K562 (cell line): ENCODE results near the gene UFL1. TPM values are rescaled to one million over a fixed set of nuclear protein-coding genes. Genes with fewer than 3 reads are reported as not detected.

Experiments used
- ATAC-seq: fragments of 200-7000 bp; cut with Tn5 transposase; 3 replicates; pipeline ENCODE4 v1.9.1; 2020; ENCODE audit warnings: moderate library complexity
- BruUV-seq: library from RNA; stranded (reverse); fragments of 400-500 nt; replicated peaks from 2 replicates; lab custom pipeline; 2021; lab: Mats Ljungman, UMichigan
- CTCF ChIA-PET: fragments of 300-600 bp; formaldehyde crosslinking; extraction: SDS; loops from one replicate; lab custom pipeline; 2021; ENCODE audit warnings: low intra/inter-chr PET ratio; lab: Yijun Ruan, JAX
- POLR2A ChIA-PET: fragments of 300-600, 350-650 bp; sonication (Branson Sonifier 250); formaldehyde crosslinking; extraction: SDS; loops from one replicate; lab custom pipeline; 2021; ENCODE audit warnings: antibody characterized with exemption, inconsistent platforms; lab: Yijun Ruan, JAX
- DNase-seq, 4 experiments: peaks; one replicate each; pipeline versions ENCODE4 v3.0.0 to v3.0.0-alpha.2; 2011 to 2018; ENCODE audit warnings: low spot score in 3 of 4, mixed read lengths in 3 of 4; ENCODE audit errors: extremely low read depth in 1 of 4
- FAIRE-seq: peaks from 2 replicates; lab custom pipeline; 2011; peaks lifted over from hg19 to GRCh38; lab: Jason Lieb, UNC
- H2AFZ ChIP-seq: 2 replicates; pipeline ENCODE4 v1.6.0; 2011; ENCODE audit warnings: low read depth, low read length, control low read depth, inconsistent platforms
- H3K27ac ChIP-seq: fragments of 200-600 bp; 3 replicates; pipeline ENCODE4 v1.8.0; 2011; ENCODE audit warnings: low read depth, mild to moderate bottlenecking, control low read depth, inconsistent platforms, low read length, moderate library complexity, mixed read lengths; ENCODE audit errors: extremely low read depth
- H3K27me3 ChIP-seq, 2 experiments: fragments of 300-600 bp in 1 of 2; 2 replicates in 1 of 2; 3 replicates in 1 of 2; pipeline versions ENCODE4 v1.6.0 to v1.8.0; 2011; ENCODE audit warnings: inconsistent platforms in 2 of 2, low read length in 2 of 2, mild to moderate bottlenecking in 1 of 2, mixed read lengths in 1 of 2, moderate library complexity in 1 of 2; ENCODE audit not compliant: control insufficient read depth in 2 of 2, insufficient read depth in 2 of 2
- H3K36me3 ChIP-seq: fragments of 300-600 bp; 3 replicates; pipeline ENCODE4 v1.8.0; 2011; ENCODE audit warnings: mild to moderate bottlenecking, low read length, inconsistent platforms; ENCODE audit not compliant: control insufficient read depth, insufficient read depth
- H3K4me1 ChIP-seq, 2 experiments: fragments of 200-600 bp in 1 of 2; replicated peaks in 1 of 2; 2 replicates in 1 of 2; 3 replicates in 1 of 2; pipeline versions ENCODE4 v1.5.1 to v1.8.0; 2011; ENCODE audit warnings: inconsistent platforms in 2 of 2, low read length in 2 of 2, mild to moderate bottlenecking in 1 of 2, mixed read lengths in 1 of 2, moderate library complexity in 1 of 2; ENCODE audit not compliant: control insufficient read depth in 2 of 2, insufficient read depth in 2 of 2
- H3K4me2 ChIP-seq: 2 replicates; pipeline ENCODE4 v1.6.1; 2011; ENCODE audit warnings: low read length, control low read depth, inconsistent platforms, mixed read lengths; ENCODE audit not compliant: insufficient read depth
- H3K4me3 ChIP-seq: fragments of 200-600 bp; sonication (generic), shearing (Covaris generic); 2 replicates; pipeline ENCODE4 v1.5.1; 2016; ENCODE audit warnings: control low read depth, inconsistent platforms
- H3K79me2 ChIP-seq: fragments of 200-600 bp; 3 replicates; pipeline ENCODE4 v1.8.0; 2011; ENCODE audit warnings: low read length, inconsistent platforms; ENCODE audit not compliant: control insufficient read depth, insufficient read depth
- H3K9ac ChIP-seq, 2 experiments: 2 replicates each; pipeline versions ENCODE4 v1.6.0 to v1.6.1; 2011; ENCODE audit warnings: low read depth in 2 of 2, low read length in 2 of 2, control low read depth in 1 of 2, inconsistent platforms in 1 of 2, mild to moderate bottlenecking in 1 of 2, mixed read lengths in 1 of 2; ENCODE audit not compliant: insufficient read depth in 1 of 2
- H3K9me1 ChIP-seq: one replicate; pipeline ENCODE4 v1.6.0; 2011; ENCODE audit warnings: inconsistent platforms, mild to moderate bottlenecking, low read length, moderate library complexity; ENCODE audit not compliant: control insufficient read depth, insufficient read depth
- H3K9me3 ChIP-seq: replicated peaks from 2 replicates; pipeline ENCODE4 v1.5.1; 2011; ENCODE audit warnings: low read depth, low read length, inconsistent platforms; ENCODE audit not compliant: control insufficient read depth, insufficient read depth
- H4K20me1 ChIP-seq: replicated peaks from 2 replicates; pipeline ENCODE4 v1.6.1; 2011; ENCODE audit warnings: low read length, inconsistent platforms, mixed read lengths; ENCODE audit not compliant: control insufficient read depth, insufficient read depth
- E4F1 ChIP-seq: fragments of 250-450 bp; sonication (Bioruptor Pico); IDR thresholded peaks from 2 replicates; pipeline ENCODE4 v1.5.0; 2021; ENCODE audit warnings: mild to moderate bottlenecking, borderline replicate concordance
- HIVEP1 ChIP-seq: fragments of 250-450 bp; sonication (Bioruptor Pico); IDR thresholded peaks from 2 replicates; pipeline ENCODE4 v1.4.0; 2020; ENCODE audit warnings: mild to moderate bottlenecking
- MAFF ChIP-seq: IDR thresholded peaks from 2 replicates; pipeline ENCODE4 v1.6.1; 2012; ENCODE audit warnings: low read length, improper control_type of control experiment
- NONO ChIP-seq, 2 experiments: fragments of 200-400 bp in 1 of 2; fragments of 450-650 bp in 1 of 2; formaldehyde crosslinking in 1 of 2; IDR thresholded peaks; 2 replicates each; pipeline ENCODE4 v1.6.1; 2017; ENCODE audit warnings: low read depth in 2 of 2, mild to moderate bottlenecking in 2 of 2, moderate library complexity in 2 of 2, low read length in 1 of 2
- NR2F6 ChIP-seq: fragments of 450-650 bp; formaldehyde crosslinking; IDR thresholded peaks from 2 replicates; pipeline ENCODE4 v1.4.0; 2020; ENCODE audit warnings: mild to moderate bottlenecking
- RBM15 ChIP-seq: fragments of 200-400 bp; formaldehyde crosslinking; IDR thresholded peaks from 2 replicates; pipeline ENCODE4 v1.6.1; 2018; ENCODE audit warnings: mild to moderate bottlenecking, low read length, moderate library complexity; ENCODE audit not compliant: insufficient read depth
- TFAM ChIP-seq: fragments of 250-450 bp; sonication (Bioruptor Pico); conservative IDR thresholded peaks from 2 replicates; pipeline ENCODE4 v1.5.0; 2021; ENCODE audit warnings: mild to moderate bottlenecking, moderate library complexity
- USF1 ChIP-seq: sonication (generic); formaldehyde crosslinking; IDR thresholded peaks from 2 replicates; pipeline ENCODE4 v1.9.0; 2022; ENCODE audit warnings: mild to moderate bottlenecking, missing genetic modification reagents
- ZBTB5 ChIP-seq: fragments of 450-650 bp; IDR thresholded peaks from 2 replicates; pipeline ENCODE4 v1.6.1; 2017; ENCODE audit warnings: antibody characterized with exemption
- ZNF124 ChIP-seq: sonication (generic); formaldehyde crosslinking; IDR thresholded peaks from 2 replicates; pipeline ENCODE4 v1.8.1; 2022; ENCODE audit warnings: missing genetic modification reagents
- ZNF316 ChIP-seq: fragments of 450-650 bp; IDR thresholded peaks from 2 replicates; pipeline ENCODE4 v1.6.1; 2016
- ZNF354B ChIP-seq: fragments of 250-450 bp; sonication (Bioruptor Pico); IDR thresholded peaks from 2 replicates; pipeline ENCODE4 v1.4.0; 2020
- ZNF41 ChIP-seq: fragments of 250-450 bp; sonication (Bioruptor Pico); conservative IDR thresholded peaks from 2 replicates; pipeline ENCODE4 v1.4.0; 2020; ENCODE audit warnings: mild to moderate bottlenecking
- ZSCAN32 ChIP-seq: fragments of 450-650 bp; formaldehyde crosslinking; IDR thresholded peaks from 2 replicates; pipeline ENCODE4 v1.4.0; 2020; ENCODE audit warnings: mild to moderate bottlenecking, moderate library complexity
- WGBS: fragments of 100-300 bp; shearing (Covaris generic); methylation state at CpG from one replicate; pipeline ENCODE4 v1.1.6; 2016; ENCODE audit warnings: low coverage, mixed read lengths; ENCODE audit not compliant: insufficient coverage; ENCODE audit errors: missing lambda C conversion rate; 5-methylcytosine and 5-hydroxymethylcytosine counted together
- in situ Hi-C: fragments of 300-500 bp; cut with MboI; formaldehyde crosslinking; loops from 4 replicates; pipeline ENCODE4 v1.15.0; 2018; ENCODE audit warnings: inconsistent platforms, mixed read lengths
- intact Hi-C: fragments of 100-400 bp; cut with micrococcal nuclease; formaldehyde crosslinking; loops from 2 replicates; pipeline ENCODE4 v1.14.2; 2022
- polyA plus RNA-seq, 8 experiments: library from polyadenylated mRNA; depleted of rRNA in 4 of 8; stranded (reverse) in 5 of 8; unstranded in 3 of 8; fragments of >200 nt; fragmentation: Nextera tagmentation in 2 of 8; fragmentation: Illumina TruSeq in 1 of 8; extraction: Ambion mirVana in 2 of 8; extraction: Trizol in 1 of 8; gene quantifications; 2 replicates each; pipeline versions ENCODE4 v1.2.1 to v1.2.3, GENCODE V29; 2011 to 2014; ENCODE audit warnings: inconsistent platforms in 1 of 8, missing spikeins in 1 of 8
- total RNA-seq, 7 experiments: library from RNA; depleted of rRNA in 6 of 7; stranded (reverse); fragments of >200 nt in 6 of 7; fragmentation: Illumina TruSeq in 2 of 7; extraction: Trizol in 2 of 7; gene quantifications; 2 replicates each; pipeline versions ENCODE4 v1.2.1 to v1.2.3, GENCODE V29; 2011 to 2021; ENCODE audit warnings: low replicate concordance in 1 of 7

Gene UFL1
- total and polyA plus RNA-seq, 9 of the 15 experiments (the other 6 are each of a cell fraction or from before 2014, with no cell fraction given) = 10.9 to 23.1 (median 18.3) TPM

GRCh38 chr6:96570053-96570452 is 48.4 kb downstream of the UFL1 start:
- ATAC-seq = no peak
- CTCF ChIA-PET = no interaction called here
- POLR2A ChIA-PET = no interaction called here
- H3K27ac ChIP-seq = no peak overlapping the region
- H3K36me3 ChIP-seq = no peaks in the 10 kb centered on the region
- in situ Hi-C loops = no loop called here
- H3K9ac ChIP-seq = no peak overlapping the region
- intact Hi-C loops = no loop called here
- 3% methylated on average over 2 of the region's 2 CpGs for WGBS
- H3K4me3 ChIP-seq = no peak overlapping the region
- no TSS peak for BruUV-seq
- TF ChIP-seq ZSCAN32 (CRISPR knock-in tag) (no peak), ZNF124 (no peak), NONO (IDR thresholded peaks at IDR 0.05; ENCODE audit: low read depth in 2 of 2, low read length in 1 of 2) (no peak), NR2F6 (no peak), USF1 (no peak), ZBTB5 (no peak), TFAM (CRISPR knock-in tag) (no peak), ZNF316 (no peak), E4F1 (CRISPR knock-in tag) (no peak), ZNF41 (no peak), HIVEP1 (CRISPR knock-in tag) (no peak), MAFF (no peak), ZNF354B (CRISPR knock-in tag) (no peak), RBM15 (no peak)
- no peak for FAIRE-seq
- no peaks in the 10 kb centered on the region for H3K9me1 ChIP-seq
- H3K27me3 ChIP-seq = no peaks in the 10 kb centered on the region
- DNase-seq = no peak
- H3K4me2 ChIP-seq = no peak overlapping the region
- H3K4me1 ChIP-seq = no peaks in the 10 kb centered on the region
- H3K79me2 ChIP-seq = no peaks in the 10 kb centered on the region
- no peaks in the 10 kb centered on the region for H4K20me1 ChIP-seq
- no peaks in the 10 kb centered on the region for H3K9me3 ChIP-seq
- no peak overlapping the region for H2AFZ ChIP-seq
